SK-N-SH (cell line): ENCODE results near the gene SPATA33. TPM values are rescaled to one million over a fixed set of nuclear protein-coding genes. Genes with fewer than 3 reads are reported as not detected.

Experiments used
- CTCF ChIA-PET: fragments of 300-600, 350-600 bp; formaldehyde crosslinking; extraction: SDS; loops from one replicate; lab custom pipeline; 2021; lab: Yijun Ruan, JAX
- POLR2A ChIA-PET: fragments of 350-600 bp; sonication (Branson Sonifier 250); formaldehyde crosslinking; extraction: SDS; loops from one replicate; lab custom pipeline; 2020; ENCODE audit warnings: antibody characterized with exemption, inconsistent platforms; lab: Yijun Ruan, JAX
- DNase-seq: peaks from one replicate; pipeline ENCODE4 v3.0.0; 2012
- H2AFZ ChIP-seq: fragments of 200-600 bp; sonication (generic); 2 replicates; pipeline ENCODE4 v1.8.1; 2016; ENCODE audit warnings: antibody characterized with exemption, mild to moderate bottlenecking, low read depth
- H3F3A ChIP-seq: fragments of 200-600 bp; sonication (generic); replicated peaks from 2 replicates; pipeline ENCODE3; 2016; ENCODE audit warnings: antibody characterized with exemption, mild to moderate bottlenecking; ENCODE audit not compliant: insufficient read depth
- H3K27ac ChIP-seq, 2 experiments: fragments of 200-500 bp in 1 of 2; fragments of 200-600 bp in 1 of 2; sonication (Bioruptor generic) in 1 of 2; sonication (generic), shearing (Covaris generic) in 1 of 2; 2 replicates each; pipeline versions ENCODE4 v1.5.1 to v1.6.1; 2014 to 2016; ENCODE audit warnings: low read depth in 2 of 2, inconsistent platforms in 1 of 2, low read length in 1 of 2, mild to moderate bottlenecking in 1 of 2, mixed read lengths in 1 of 2
- H3K27me3 ChIP-seq: fragments of 200-600 bp; sonication (generic), shearing (Covaris generic); 2 replicates; pipeline ENCODE4 v1.6.1; 2016; ENCODE audit warnings: mixed run types; ENCODE audit not compliant: insufficient read depth
- H3K36me3 ChIP-seq, 2 experiments: fragments of 200-500 bp in 1 of 2; fragments of 200-600 bp in 1 of 2; sonication (Bioruptor generic) in 1 of 2; sonication (generic) in 1 of 2; replicated peaks in 1 of 2; 2 replicates each; pipeline versions ENCODE3 to v1.5.1; 2014 to 2016; ENCODE audit warnings: low read length in 1 of 2, mild to moderate bottlenecking in 1 of 2; ENCODE audit not compliant: insufficient read depth in 2 of 2, control insufficient read depth in 1 of 2
- H3K4me1 ChIP-seq, 2 experiments: fragments of 200-500 bp in 1 of 2; fragments of 200-600 bp in 1 of 2; sonication (Bioruptor generic) in 1 of 2; sonication (generic), shearing (Covaris generic) in 1 of 2; 2 replicates each; pipeline versions ENCODE4 v1.5.1 to v1.6.1; 2014 to 2016; ENCODE audit warnings: low read depth in 1 of 2, low read length in 1 of 2, mixed run types in 1 of 2; ENCODE audit not compliant: insufficient read depth in 2 of 2, control insufficient read depth in 1 of 2
- H3K4me2 ChIP-seq: fragments of 200-600 bp; sonication (generic), shearing (Covaris generic); 2 replicates; pipeline ENCODE4 v1.6.1; 2017; ENCODE audit warnings: mixed run types
- H3K4me3 ChIP-seq, 2 experiments: fragments of 200-500 bp in 1 of 2; fragments of 200-600 bp in 1 of 2; sonication (Bioruptor generic) in 1 of 2; sonication (generic), shearing (Covaris generic) in 1 of 2; 2 replicates each; pipeline versions ENCODE4 v1.5.1 to v1.8.1; 2014 to 2016; ENCODE audit warnings: low read depth in 2 of 2, inconsistent platforms in 1 of 2, low read length in 1 of 2, mild to moderate bottlenecking in 1 of 2, mixed read lengths in 1 of 2, moderate library complexity in 1 of 2
- H3K79me2 ChIP-seq: fragments of 200-600 bp; sonication (generic); 2 replicates; pipeline ENCODE4 v1.8.1; 2017; ENCODE audit warnings: mild to moderate bottlenecking; ENCODE audit not compliant: insufficient read depth
- H3K9ac ChIP-seq: fragments of 200-600 bp; sonication (generic); 2 replicates; pipeline ENCODE4 v1.6.1; 2017; ENCODE audit warnings: mixed run types
- H3K9me2 ChIP-seq: fragments of 200-600 bp; sonication (generic); 2 replicates; pipeline ENCODE4 v1.6.1; 2017; ENCODE audit warnings: mixed run types
- H3K9me3 ChIP-seq: fragments of 200-600 bp; sonication (generic); 2 replicates; pipeline ENCODE4 v1.6.1; 2017; ENCODE audit warnings: mixed run types, mild to moderate bottlenecking, moderate library complexity
- H4K20me1 ChIP-seq: fragments of 200-600 bp; sonication (generic); 2 replicates; pipeline ENCODE4 v1.6.1; 2017; ENCODE audit warnings: mild to moderate bottlenecking, mixed run types; ENCODE audit not compliant: insufficient read depth
- MEF2A ChIP-seq: IDR thresholded peaks from 2 replicates; pipeline ENCODE4 v1.4.0; 2012; ENCODE audit warnings: low read depth, borderline replicate concordance
- NRF1 ChIP-seq: IDR thresholded peaks from 2 replicates; pipeline ENCODE4 v1.6.1; 2012; ENCODE audit warnings: low read depth, mild to moderate bottlenecking, low read length
- POLR2AphosphoS5 ChIP-seq: IDR thresholded peaks from 2 replicates; pipeline ENCODE4 v1.6.1; 2012; ENCODE audit warnings: low read depth, low read length
- RFX5 ChIP-seq: IDR thresholded peaks from 2 replicates; pipeline ENCODE4 v1.6.1; 2012; ENCODE audit warnings: mild to moderate bottlenecking, improper control_type of control experiment, low read length
- SIN3A ChIP-seq: IDR thresholded peaks from 2 replicates; pipeline ENCODE4 v1.6.1; 2012; ENCODE audit warnings: low read depth, mild to moderate bottlenecking, low read length, moderate library complexity, borderline replicate concordance
- TAF1 ChIP-seq: IDR thresholded peaks from 2 replicates; pipeline ENCODE4 v1.6.1; 2012; ENCODE audit warnings: low read depth, mild to moderate bottlenecking, low read length, moderate library complexity, borderline replicate concordance
- WGBS: methylation state at CpG from one replicate; pipeline ENCODE4 v1.1.6; 2017; ENCODE audit warnings: low lambda C conversion rate; 5-methylcytosine and 5-hydroxymethylcytosine counted together
- polyA plus RNA-seq, 3 experiments: library from polyadenylated mRNA; depleted of rRNA; stranded (reverse); fragments of >200 nt; gene quantifications; 2 replicates each; pipeline ENCODE4 v1.2.3, GENCODE V29; 2012
- TF ChIP-seq, protein P1 (sequence below): IDR thresholded peaks from 2 replicates; pipeline ENCODE4 v1.4.0; 2012; ENCODE audit warnings: low read depth, borderline replicate concordance
- TF ChIP-seq, protein P2 (sequence below): IDR thresholded peaks from 2 replicates; pipeline ENCODE4 v1.6.1; 2012; ENCODE audit warnings: mild to moderate bottlenecking, low read depth, low read length, moderate library complexity
- TF ChIP-seq, protein P3 (sequence below): IDR thresholded peaks from 2 replicates; pipeline ENCODE4; 2012
- TF ChIP-seq, protein P4 (sequence below): fragments of 150-350 bp; IDR thresholded peaks from 2 replicates; pipeline ENCODE4 v1.6.1; 2017; ENCODE audit warnings: antibody characterized with exemption, low read length, low read depth, borderline replicate concordance

SPATA33 gene
- polyA plus RNA-seq, 1 of the 3 experiments (the other 2 are of a cell fraction) = 7.2 TPM

DNA sequence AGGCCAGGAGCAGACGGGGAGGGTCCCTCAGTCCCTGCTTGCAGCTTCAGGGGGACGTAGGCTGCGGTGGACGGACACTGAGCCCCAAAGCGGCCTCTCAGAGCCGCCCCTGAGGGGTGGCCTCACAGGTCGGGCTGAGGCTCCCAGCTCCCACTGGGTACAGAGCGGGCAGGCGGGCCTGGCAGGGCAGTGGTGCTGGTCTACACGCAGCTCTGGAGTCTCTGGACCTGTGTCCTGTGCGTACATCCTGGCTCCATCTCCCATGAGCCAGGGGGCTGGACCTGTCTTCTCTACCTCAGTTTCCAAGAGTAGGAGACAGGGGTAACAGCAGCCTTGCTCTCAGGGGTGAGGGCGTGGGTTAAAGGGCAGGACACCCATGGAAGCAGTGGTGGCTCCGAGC, 42.5 kb upstream of the SPATA33 start:
- DNase-seq = no peak
- CTCF ChIA-PET = interaction anchor here (0.7 to 6.3 kb wide), 23 partner anchors 8 to 295 kb away, joined by 3 to 44 read pairs (median 6); partner anchors contain the start of genes CHMP1A and SPATA33
- Histone ChIP-seq H3K27me3 (no peaks in the 10 kb centered on the region), H4K20me1 (no peaks in the 10 kb centered on the region), H3K4me3 (no peak overlapping the region), H3K27ac (no peak overlapping the region), H3K36me3 (no peaks in the 10 kb centered on the region), H3K79me2 (no peaks in the 10 kb centered on the region), H3K9ac (no peak overlapping the region), H2AFZ (no peak overlapping the region), H3K9me2 (no peaks in the 10 kb centered on the region), H3F3A (peaks cover 9% of the 10 kb centered on the region), H3K4me2 (no peak overlapping the region), H3K9me3 (no peaks in the 10 kb centered on the region), H3K4me1 (no peaks in the 10 kb centered on the region; a peak in 1 of 4 replicates)
- WGBS = 56% methylated on average over 8 of the region's 13 CpGs
- TF ChIP-seq, protein P1, sequence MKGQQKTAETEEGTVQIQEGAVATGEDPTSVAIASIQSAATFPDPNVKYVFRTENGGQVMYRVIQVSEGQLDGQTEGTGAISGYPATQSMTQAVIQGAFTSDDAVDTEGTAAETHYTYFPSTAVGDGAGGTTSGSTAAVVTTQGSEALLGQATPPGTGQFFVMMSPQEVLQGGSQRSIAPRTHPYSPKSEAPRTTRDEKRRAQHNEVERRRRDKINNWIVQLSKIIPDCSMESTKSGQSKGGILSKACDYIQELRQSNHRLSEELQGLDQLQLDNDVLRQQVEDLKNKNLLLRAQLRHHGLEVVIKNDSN = no peak
- TF ChIP-seq, protein P2, sequence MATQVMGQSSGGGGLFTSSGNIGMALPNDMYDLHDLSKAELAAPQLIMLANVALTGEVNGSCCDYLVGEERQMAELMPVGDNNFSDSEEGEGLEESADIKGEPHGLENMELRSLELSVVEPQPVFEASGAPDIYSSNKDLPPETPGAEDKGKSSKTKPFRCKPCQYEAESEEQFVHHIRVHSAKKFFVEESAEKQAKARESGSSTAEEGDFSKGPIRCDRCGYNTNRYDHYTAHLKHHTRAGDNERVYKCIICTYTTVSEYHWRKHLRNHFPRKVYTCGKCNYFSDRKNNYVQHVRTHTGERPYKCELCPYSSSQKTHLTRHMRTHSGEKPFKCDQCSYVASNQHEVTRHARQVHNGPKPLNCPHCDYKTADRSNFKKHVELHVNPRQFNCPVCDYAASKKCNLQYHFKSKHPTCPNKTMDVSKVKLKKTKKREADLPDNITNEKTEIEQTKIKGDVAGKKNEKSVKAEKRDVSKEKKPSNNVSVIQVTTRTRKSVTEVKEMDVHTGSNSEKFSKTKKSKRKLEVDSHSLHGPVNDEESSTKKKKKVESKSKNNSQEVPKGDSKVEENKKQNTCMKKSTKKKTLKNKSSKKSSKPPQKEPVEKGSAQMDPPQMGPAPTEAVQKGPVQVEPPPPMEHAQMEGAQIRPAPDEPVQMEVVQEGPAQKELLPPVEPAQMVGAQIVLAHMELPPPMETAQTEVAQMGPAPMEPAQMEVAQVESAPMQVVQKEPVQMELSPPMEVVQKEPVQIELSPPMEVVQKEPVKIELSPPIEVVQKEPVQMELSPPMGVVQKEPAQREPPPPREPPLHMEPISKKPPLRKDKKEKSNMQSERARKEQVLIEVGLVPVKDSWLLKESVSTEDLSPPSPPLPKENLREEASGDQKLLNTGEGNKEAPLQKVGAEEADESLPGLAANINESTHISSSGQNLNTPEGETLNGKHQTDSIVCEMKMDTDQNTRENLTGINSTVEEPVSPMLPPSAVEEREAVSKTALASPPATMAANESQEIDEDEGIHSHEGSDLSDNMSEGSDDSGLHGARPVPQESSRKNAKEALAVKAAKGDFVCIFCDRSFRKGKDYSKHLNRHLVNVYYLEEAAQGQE = no peak
- no peak for TF ChIP-seq MEF2A
- TF ChIP-seq NRF1 = no peak
- no peak for TF ChIP-seq POLR2AphosphoS5
- TF ChIP-seq, protein P3, sequence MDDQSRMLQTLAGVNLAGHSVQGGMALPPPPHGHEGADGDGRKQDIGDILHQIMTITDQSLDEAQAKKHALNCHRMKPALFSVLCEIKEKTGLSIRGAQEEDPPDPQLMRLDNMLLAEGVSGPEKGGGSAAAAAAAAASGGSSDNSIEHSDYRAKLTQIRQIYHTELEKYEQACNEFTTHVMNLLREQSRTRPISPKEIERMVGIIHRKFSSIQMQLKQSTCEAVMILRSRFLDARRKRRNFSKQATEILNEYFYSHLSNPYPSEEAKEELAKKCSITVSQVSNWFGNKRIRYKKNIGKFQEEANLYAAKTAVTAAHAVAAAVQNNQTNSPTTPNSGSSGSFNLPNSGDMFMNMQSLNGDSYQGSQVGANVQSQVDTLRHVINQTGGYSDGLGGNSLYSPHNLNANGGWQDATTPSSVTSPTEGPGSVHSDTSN = no peak
- no peak for TF ChIP-seq RFX5
- TF ChIP-seq, protein P4, sequence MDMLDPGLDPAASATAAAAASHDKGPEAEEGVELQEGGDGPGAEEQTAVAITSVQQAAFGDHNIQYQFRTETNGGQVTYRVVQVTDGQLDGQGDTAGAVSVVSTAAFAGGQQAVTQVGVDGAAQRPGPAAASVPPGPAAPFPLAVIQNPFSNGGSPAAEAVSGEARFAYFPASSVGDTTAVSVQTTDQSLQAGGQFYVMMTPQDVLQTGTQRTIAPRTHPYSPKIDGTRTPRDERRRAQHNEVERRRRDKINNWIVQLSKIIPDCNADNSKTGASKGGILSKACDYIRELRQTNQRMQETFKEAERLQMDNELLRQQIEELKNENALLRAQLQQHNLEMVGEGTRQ = no peak
- no peak for TF ChIP-seq SIN3A
- no peak for TF ChIP-seq TAF1
- POLR2A ChIA-PET = interaction anchor here (0.7 kb wide), 1 partner anchor 27 kb away, joined by 3 read pairs; no protein-coding TSS in a partner anchor
